Anterior cingulate cortex (tissue), 58 donors: ENCODE results near the gene ACIN1.

ENCODE experiments used
- DNase-seq, 58 donors: peaks; one replicate each; lab custom pipeline; 2025; lab: John Stamatoyannopoulos, UW

The ACIN1 gene

DNA sequence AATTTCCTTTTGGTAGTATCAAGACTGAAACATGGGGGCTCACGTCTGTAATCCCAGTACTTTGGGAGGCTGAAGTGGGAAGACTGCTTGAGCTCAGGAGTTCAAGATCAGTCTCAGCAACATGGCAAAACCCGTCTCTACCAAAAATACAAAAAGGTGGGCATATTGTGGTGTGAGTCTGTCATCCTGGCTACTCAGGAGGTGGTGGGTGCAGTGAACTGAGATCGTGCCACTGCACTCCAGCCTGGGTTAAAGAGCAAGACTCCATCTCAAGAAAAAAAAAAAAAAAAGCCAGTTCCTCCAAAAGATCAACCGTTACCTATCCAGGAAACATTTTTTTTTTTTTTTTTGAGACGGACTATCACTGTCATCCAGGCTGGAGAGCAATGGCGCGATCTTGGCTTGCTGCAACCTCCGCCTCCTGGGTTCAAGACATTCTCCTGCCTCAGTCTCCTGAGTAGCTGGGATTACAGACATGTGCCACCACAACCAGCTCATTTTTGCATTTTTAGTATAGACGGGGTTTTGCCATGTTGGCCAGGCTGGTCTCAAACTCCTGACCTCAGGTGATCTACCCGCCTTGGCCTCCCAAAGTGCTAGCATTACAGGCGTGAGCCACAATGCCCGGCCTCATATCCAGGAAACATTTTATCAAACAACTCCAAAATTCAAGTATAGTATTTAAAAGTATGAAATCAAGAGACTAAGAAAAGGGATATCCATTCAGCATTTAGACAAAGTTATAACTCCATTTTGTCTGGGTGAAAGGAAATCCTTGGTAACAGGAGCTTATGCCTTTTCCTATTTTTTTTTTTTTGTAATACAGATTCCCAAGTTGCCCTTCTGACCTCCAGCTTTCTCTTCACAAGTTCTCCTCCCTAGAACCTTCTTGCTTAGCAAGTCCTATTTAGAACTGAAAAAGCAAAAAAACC, 3.4 kb downstream of the ACIN1 start:
- no peak for DNase-seq

DNA sequence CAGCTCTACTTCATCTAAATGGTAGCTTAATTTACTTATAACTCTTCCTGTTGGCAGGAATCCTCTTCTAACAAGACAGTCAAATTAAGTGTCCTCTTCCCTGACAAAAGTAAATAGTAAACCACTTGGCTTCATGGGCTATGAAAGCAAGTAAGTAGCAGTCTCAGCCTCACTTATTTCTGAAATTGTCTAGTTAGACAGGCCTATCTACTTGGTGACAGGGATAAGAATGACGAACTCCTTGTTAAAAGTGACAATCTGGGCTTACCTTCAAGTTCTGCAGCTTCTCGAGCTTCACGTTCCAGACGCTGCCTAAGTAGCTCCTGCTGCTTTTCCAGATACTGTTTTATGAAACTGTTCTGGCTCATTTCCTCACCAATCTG, 4.7 kb downstream of the ACIN1 start:
- no peak for DNase-seq

DNA sequence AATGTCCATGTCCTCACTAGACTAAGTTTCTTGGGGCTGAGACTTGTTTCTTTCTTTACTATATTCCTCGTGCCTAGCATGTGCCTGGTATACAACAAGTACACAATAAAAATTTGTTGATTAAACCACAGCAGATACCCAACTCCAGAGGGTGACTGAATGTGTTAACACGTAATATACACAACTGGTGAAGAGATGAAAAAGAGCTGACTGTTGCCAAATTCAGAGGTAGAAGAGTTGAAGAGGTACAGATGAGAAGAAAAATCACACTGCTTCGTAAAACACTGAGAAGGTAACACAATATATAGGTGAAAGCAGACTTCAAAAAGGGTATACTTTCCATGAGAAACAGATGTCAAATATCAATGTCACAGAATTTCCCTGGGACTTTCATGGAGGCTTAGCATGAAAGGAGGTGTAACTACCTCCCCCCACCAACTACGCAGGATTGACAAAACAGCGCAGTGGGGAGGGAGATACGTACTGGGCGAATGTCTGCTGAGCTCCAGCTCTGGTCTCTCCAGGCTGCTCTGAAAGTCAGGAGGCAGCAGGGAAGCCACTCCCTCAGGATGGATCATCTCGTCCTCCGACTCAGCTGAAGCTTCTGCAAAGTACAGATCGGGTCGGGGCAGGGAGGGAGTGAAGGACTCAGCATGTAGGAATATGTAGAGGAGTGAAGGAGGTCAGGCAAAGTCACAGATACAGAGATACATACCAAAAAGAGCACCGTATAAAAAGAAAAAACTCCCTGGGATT, 5.3 kb downstream of the ACIN1 start:
- DNase-seq = no peak

DNA sequence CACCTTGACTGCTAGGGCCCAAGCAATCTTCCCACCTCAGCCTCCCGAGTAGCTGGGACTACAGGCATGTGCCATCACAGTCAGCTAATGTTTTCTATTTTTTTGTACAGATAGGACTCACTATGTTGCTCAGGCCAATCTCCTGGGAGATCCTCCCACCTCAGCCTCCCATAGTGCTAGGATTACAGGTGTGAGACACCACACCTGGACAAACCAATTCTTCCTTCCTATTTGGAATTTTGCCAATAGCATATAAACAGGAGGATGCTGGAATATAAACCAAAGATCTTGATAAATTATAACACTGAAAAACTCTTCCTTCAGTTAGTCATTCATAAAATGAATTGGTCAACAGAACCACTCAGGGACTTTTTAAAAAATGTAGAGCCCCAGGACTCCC, 8.4 kb downstream of the ACIN1 start:
- no peak for DNase-seq

DNA sequence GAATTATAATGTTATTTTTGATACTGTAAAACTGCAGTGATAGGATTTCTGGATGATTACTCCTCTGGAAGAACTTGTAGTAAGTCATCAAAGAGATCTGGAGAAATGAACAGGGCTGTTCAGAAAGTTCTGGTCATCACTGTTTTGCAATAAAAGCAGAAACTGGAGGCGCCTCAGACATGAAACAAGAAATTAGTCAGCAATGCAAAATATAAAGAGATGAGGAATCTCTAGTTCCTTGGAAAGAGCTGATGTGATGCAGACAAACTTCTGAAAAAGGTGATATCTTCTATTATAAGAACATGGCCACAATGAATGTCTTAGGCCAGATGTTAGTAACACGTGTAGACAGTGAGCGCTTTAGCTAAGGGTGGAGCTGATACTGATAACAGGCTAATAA, 9.5 kb downstream of the ACIN1 start:
- DNase-seq = no peak

DNA sequence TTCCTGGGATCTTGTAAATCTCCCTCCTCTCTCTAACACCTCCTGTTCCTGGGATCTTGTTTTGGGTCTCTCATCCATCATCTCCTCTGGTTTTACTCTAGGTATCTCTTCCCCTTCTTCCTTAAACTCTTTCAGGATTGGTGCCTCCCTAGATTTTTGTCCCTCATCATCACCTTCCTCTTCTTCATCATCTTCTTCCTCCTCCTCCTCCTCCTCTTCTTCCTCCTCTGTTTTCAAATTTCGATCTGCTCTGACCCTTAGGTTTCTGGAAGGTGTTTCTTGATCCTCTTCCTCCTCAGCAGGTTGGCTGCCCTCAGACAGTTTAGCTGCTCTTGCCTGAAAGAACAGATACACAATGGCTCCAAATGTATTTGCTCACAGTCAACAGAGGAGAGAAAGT, 14.5 kb downstream of the ACIN1 start:
- no peak for DNase-seq

DNA sequence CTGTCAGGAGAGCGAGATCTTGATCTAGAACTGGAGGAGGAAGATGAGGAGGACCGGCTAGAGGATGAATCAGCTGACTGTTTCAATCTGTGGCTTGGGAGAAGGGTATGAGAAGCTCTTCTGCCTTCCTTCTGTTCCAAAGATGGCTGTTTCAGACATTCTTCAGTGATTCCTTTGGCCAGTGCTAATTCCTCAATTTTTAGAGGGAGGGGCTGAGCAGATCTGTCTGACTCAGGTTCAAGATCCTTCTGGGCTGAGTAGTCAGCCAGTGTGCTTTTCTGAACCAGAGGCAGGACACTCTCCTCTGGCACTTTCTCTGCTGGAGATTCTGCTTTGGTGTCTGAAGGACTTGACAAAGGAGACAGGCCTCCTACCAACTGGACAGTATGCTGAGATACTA, 15.2 kb downstream of the ACIN1 start:
- DNase-seq = no peak

DNA sequence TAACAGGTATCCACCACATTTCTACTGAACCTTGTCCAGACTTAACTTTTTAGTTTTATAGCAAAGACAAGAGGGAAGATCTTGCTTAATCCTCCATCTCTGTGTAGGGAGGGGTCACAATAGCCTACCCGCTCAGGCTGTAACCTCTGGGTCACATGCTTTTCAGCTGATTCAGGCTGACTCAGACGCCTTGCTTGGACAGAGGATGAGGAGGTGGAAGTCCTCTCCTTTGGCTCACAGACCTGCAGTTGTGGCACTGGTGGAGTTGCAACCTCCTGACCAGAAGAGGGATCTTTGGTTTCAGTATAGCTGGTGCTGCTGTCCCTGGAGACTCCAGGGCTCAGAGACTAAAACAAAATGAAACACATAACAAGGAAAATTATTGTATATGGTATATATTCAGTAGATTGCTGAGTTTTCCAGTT, 16.2 kb downstream of the ACIN1 start:
- no peak for DNase-seq

DNA sequence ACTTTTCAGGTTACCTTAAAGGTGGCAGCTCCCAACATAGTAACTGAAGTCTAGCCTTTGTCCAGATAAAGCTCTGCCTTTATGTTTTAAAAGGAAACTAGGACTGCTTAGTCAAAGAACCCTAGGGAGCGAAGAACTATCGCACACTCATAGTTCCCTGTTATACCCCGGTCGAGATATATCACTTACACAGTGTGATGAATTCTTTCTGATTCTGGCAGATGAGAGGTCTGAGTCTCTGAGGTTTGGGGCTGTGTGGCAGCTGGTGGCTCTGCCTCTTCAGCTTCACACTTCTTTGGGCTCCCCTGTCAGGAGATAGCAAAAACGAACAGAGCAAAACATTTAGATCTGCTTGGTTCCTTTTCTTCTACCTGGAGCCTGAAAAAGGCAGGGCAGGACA, 17.0 kb downstream of the ACIN1 start:
- no peak for DNase-seq

DNA sequence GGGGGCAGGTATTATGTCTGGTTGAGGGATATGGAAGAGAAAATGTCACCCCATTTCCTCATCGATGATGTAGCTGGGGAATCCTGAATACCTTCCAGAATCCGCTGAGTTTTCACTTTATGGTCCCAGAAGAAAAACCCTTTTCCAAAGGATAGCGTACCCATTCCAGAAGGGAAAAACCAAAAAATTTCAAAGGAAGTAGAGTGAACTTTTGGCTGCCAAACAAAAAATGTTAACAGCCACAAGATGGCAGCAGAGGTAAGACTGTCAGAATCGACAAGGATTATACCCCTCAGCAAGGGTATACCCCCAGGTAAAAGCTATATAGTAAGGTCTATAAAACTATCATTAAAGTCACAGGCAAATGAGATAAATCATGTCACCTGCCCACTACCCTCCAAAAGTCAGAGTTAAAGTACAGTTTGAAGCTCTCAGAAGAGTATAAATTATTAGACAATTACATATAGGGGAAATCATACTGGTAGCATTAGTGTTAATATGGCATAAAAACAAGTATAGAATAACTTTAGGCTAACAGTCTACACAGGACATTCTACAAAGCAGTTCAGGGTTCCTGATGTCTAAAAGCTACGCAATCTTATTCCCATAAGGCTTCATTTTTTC, 18.0 kb downstream of the ACIN1 start:
- no peak for DNase-seq

DNA sequence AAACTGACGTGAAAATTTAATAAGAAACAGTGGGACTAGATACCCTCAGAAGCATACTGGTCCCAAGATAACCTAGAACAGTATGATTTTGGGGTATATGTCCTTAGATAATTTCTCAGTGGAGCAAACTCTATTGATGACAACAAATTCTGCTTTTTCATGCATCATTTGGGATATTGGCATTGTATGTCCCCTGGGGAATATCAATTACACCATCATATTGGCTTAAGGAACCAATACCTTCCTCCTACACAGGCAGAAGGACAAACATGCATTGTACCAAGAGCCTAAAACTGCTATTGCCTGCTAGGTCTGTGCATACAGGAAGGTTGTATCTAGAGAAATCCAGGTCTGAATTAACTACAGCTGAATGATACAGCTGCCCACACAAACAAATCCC, 20.0 kb downstream of the ACIN1 start:
- no peak for DNase-seq

DNA sequence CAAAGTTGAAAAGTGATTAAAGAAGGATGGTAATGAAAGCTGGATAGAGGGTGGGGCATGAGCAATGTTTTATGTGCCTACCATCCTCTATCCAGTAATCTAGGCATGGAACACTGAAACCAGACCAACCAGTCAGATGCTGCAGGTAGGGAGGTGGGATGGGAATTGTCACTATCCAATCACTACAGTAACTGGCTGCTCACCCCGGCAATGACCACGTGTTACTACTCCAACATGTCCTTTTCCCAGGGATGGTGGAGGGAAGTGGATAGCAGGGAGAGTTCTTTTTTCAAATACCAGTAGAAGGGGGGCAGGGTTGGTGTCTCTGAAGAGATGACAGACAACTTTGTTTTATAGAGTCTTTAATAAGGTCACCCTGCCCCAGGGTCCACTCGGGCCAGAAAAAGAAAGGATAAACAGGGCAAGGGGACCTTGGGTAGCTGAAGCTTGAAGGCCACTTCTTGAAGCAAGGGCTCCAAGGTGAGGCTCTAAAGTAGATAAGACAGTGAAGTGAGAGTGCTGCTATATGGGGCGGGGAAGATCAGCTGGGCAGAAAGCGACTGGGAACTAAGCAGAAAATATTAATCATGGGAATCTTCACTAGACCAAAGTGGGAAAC, 22.9 kb downstream of the ACIN1 start:
- DNase-seq = no peak

DNA sequence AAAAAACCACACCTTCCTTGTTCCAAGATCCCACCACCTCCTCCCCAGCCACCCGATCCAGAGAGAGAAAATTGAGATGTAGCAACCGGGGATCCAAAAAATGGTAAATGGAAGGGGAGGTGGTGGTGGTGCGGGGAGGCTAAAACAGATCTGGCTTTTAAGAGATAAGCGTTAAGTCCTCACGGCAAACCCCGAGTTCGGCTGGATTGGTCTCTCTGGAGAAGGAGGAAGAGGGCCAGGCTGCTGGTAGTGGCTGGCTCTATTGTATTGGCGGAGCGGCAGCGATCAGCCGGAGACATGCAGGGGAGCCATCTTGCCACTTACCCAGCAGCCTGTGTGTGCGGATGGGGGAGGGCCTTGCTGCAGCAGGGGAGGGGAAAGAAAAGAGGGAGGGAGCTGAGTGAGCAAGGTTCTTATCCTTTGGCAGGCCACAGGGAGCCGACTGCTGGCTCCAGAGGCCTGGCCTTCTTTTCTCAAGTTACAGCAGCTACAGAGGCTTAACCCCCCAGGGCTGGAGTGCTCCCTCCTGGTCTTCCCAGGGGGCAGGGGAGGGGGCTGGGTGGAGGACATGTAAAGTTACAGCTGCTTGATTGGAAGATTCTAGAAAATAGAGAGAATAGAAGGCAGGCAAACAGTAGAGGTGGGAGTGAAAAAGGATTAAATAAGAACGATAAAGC, 23.6 kb downstream of the ACIN1 start:
- no peak for DNase-seq

DNA sequence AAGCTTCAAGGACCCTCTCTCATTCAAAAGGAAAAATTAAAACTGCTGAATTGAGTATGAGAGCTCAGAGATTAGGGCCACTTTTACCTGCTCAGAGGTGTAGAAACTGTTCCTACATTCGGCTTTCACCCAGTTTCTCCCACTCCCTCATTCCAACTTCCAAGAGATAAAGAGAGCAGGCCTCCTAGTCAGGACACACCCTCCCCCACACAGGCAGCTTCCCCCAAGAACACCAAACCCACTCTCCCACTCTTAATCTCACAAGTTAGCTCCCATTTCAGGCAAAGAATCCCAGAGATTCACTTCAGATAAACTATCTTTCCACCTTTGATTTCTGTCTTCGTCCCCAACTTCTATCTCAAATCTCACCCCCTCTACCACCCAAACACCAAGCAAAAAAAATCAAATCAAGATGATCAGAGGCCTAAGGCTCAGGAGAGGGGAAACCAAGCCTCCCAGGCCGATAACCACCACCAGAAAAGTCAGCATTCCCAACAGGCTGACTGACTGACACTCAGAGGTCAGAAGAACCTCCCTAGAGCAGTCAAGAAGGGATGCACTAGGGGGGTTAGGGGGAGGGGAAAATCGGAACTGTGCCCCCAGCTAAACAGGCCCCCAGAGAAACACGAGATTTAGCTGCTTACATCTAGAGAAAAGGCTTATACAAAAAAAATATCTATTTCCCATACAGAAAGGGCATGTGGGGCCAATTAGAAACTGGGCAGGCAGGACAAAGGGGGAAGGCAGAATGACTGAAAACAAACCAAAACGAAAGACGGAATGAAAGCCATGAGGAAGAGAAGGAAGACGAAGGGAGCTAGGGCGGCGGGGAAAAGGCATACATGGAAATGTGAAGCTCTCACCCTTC, 24.4 kb downstream of the ACIN1 start:
- DNase-seq = no peak

DNA sequence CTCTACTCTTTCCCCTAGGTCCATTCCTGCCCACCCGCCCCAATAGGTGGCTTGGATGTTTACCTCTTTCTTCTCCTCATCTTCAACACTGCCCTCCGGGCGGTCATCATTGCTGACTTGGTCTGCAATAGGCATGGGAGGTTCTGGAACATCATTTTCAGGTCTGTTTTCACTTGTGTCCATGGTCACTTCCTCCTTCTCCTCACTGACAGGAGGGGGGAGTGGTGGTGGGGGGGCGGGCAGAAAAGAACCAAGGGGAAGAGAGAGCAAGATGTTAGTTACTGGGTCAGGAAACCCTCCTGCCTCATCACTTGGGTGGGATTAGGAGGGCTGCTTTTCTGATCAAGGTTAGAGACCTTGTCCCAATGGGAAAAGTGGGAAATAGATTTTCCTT, 25.5 kb downstream of the ACIN1 start:
- no peak for DNase-seq

DNA sequence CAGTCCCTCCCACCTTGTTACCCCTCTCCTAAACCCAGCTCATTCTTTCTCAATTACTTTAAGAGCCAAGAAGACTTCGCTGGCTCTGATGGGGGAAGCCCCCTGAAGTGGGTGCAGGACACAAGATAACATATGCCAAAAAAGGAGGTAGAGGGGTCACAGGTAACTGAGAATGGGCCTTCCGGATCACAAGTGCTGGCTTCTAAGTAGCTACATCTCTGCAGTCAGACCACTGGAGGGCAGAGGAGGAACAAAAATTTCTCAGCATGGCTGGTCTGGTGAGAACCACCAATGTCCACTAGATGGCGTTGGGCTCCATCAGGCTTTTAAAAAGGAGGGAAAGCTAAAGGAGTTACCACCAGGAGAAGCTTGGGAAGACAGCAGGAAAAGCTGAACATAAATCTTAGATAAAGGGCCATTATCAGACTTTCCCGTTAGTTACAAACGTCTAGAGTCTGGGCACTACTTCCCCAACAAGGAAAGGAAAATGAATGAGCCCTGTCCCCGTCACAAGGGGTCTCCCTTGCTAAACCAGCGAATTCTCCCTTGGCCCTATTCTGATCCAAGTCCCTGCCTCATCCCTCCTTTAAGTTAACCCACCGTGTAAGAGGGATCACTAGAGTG, 26.0 kb downstream of the ACIN1 start:
- DNase-seq = no peak

DNA sequence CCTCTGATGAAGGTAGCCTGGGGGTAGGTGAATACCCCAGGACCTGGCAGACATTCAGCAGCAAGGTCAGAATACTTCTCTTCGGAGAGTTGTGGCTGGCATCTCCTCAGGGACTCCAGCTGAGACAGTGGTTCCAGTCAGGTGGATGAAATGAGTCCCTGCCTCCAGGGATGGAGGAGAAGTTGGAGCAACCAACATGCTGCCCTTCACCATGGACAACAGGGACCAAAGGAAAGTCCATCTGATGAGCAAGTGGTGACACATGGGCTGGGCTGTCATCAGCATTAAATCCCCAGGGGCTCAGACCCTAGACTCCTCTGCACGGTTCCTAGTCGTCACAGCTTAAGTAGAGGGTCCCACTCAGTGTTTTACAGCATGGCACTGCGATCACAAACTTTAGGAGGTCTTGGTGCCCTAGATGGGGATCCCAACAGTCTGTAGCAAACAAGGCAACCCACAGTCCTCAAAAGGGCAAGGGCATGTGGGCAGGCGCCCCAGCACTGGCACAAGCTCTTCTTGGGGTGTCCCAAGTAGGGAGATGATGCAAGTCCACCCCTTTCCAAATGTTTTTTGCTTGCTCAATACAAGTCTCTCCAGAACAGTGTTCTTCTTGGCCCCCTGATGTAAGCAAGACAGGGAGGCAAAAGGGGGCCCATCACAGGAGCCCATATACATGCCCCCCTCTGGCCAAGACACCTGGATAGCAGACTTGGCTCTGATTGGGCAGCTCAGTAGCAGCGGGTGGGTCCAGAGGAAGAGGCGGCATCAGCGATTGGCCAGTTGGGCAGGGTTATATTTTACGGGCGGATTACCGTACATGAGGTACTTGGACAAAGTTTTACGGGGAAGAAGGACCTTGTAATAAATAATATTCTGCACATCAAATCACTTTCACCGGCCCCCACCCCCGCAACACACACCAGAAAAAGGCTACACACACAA, 26.8 kb downstream of the ACIN1 start:
- no peak for DNase-seq
